IPS-20b (cell line): ENCODE measurements around the gene KRT73.

ENCODE experiments used
- H3K27ac ChIP-seq: one replicate; pipeline ENCODE4 v1.5.1; 2013; ENCODE audit warnings: low read length
- H3K27me3 ChIP-seq: 2 replicates; pipeline ENCODE4 v1.6.1; 2013; ENCODE audit warnings: mild to moderate bottlenecking, low read length, inconsistent platforms; ENCODE audit not compliant: insufficient read depth
- H3K36me3 ChIP-seq: 2 replicates; pipeline ENCODE4 v1.6.1; 2013; ENCODE audit warnings: low read depth, mild to moderate bottlenecking, inconsistent platforms, low read length, moderate library complexity; ENCODE audit not compliant: insufficient read depth
- H3K4me1 ChIP-seq: 2 replicates; pipeline ENCODE4 v1.6.1; 2013; ENCODE audit warnings: mild to moderate bottlenecking, control low read depth, inconsistent platforms, low read length, moderate library complexity; ENCODE audit not compliant: insufficient read depth
- H3K4me3 ChIP-seq: 2 replicates; pipeline ENCODE4 v1.5.1; 2013; ENCODE audit warnings: mild to moderate bottlenecking, low read length, inconsistent platforms
- H3K9ac ChIP-seq: 2 replicates; pipeline ENCODE4 v1.6.1; 2013; ENCODE audit warnings: low read depth, mild to moderate bottlenecking, inconsistent platforms, low read length, moderate library complexity
- H3K9me3 ChIP-seq: 2 replicates; pipeline ENCODE4 v1.6.1; 2013; ENCODE audit warnings: mild to moderate bottlenecking, low read depth, low read length, inconsistent platforms; ENCODE audit not compliant: insufficient read depth

The KRT73 gene

GRCh38 chr12:52616680-52617402 lies 1.5 kb downstream of the KRT73 start:
- no peaks in the 10 kb centered on the region for H3K4me1 ChIP-seq
- H3K27ac ChIP-seq, result no peak overlapping the region
- H3K27me3 ChIP-seq, result peaks cover under 1% of the 10 kb centered on the region
- no peak overlapping the region for H3K4me3 ChIP-seq
- no peaks in the 10 kb centered on the region for H3K9me3 ChIP-seq
- H3K36me3 ChIP-seq, result no peaks in the 10 kb centered on the region
- H3K9ac ChIP-seq, result no peak overlapping the region

GRCh38 chr12:52615912-52616311 lies 2.4 kb downstream of the KRT73 start:
- Histone ChIP-seq H3K4me3 (no peak overlapping the region), H3K27me3 (peaks cover 10% of the 10 kb centered on the region), H3K9me3 (no peaks in the 10 kb centered on the region), H3K9ac (no peak overlapping the region), H3K36me3 (no peaks in the 10 kb centered on the region), H3K27ac (no peak overlapping the region), H3K4me1 (no peaks in the 10 kb centered on the region)

DNA sequence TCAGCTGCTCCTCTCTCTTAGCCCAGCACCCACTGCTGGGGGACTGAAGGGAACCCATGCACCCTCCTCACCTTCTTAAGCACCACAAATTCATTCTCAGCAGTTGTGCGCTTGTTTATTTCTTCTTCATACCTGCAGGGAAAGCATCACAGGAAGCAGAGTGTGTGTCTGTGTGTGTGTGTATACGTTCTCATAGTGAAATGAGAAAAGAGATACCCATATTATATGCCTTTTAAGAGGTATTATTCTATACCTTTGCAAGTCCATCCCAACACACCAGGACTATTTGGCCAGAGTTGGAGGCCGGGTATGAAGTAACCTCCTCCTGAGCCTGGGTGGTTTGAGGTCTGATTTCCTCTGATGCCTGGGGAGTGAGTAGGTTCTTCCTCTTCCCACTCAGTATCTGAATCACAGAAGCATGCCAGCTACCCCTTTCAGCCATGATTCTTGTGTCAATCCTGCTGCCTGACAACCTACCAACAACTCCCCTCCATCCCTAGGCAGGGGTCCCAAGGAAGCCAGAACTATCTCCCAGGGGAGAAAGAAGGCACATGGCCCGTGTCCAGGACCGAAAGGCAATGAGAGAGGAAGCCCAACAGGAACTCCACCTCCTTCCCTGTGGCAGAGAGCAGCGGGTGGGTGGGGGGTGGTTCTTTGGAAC lies 3.0 kb downstream of the KRT73 start:
- Histone ChIP-seq H3K4me1 (no peaks in the 10 kb centered on the region), H3K36me3 (no peaks in the 10 kb centered on the region), H3K27ac (no peak overlapping the region), H3K9ac (no peak overlapping the region), H3K27me3 (peaks cover 14% of the 10 kb centered on the region), H3K9me3 (no peaks in the 10 kb centered on the region), H3K4me3 (no peak overlapping the region)

- Histone ChIP-seq H3K9me3 (no peaks in the 10 kb centered on the region), H3K4me1 (no peaks in the 10 kb centered on the region), H3K27ac (no peak overlapping the region), H3K36me3 (no peaks in the 10 kb centered on the region), H3K4me3 (no peak overlapping the region), H3K27me3 (peaks cover 14% of the 10 kb centered on the region), H3K9ac (no peak overlapping the region)
These were observed 3.8 kb downstream of the KRT73 start for GRCh38 chr12:52614381-52615207.

GRCh38 chr12:52613384-52614030 lies 4.9 kb downstream of the KRT73 start:
- Histone ChIP-seq H3K4me3 (no peak overlapping the region), H3K27ac (no peak overlapping the region), H3K9ac (no peak overlapping the region), H3K9me3 (no peaks in the 10 kb centered on the region), H3K36me3 (no peaks in the 10 kb centered on the region), H3K27me3 (peaks cover 14% of the 10 kb centered on the region), H3K4me1 (no peaks in the 10 kb centered on the region)

- H3K4me1 ChIP-seq, result no peaks in the 10 kb centered on the region
- H3K27ac ChIP-seq, result no peak overlapping the region
- H3K4me3 ChIP-seq, result no peak overlapping the region
- H3K9me3 ChIP-seq, result no peaks in the 10 kb centered on the region
- no peaks in the 10 kb centered on the region for H3K36me3 ChIP-seq
- no peak overlapping the region for H3K9ac ChIP-seq
- peaks cover 14% of the 10 kb centered on the region for H3K27me3 ChIP-seq
These were observed 5.7 kb downstream of the KRT73 start for GRCh38 chr12:52612431-52613383.

DNA sequence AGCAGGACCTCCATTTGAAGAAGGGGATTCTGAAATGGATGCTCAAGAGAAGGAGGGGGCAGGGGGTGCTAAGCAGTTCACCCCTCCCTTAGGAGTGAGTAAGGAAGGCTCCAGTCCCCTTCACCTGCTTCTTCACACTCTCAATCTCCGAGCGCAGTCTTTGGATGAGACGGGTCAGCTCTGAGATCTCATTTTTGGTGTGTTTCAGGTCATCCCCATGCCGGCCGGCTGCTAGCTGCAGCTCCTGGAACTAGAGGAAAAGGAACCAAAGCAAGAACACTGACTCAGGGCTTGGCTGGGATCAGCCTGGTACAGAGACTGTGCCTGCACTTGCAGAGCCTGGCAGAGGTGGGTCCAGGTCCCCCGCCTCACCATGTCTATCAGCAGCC lies 7.3 kb downstream of the KRT73 start:
- Histone ChIP-seq H3K27me3 (peaks cover 14% of the 10 kb centered on the region), H3K9ac (no peak overlapping the region), H3K4me1 (no peaks in the 10 kb centered on the region), H3K4me3 (no peak overlapping the region), H3K27ac (no peak overlapping the region), H3K36me3 (no peaks in the 10 kb centered on the region), H3K9me3 (no peaks in the 10 kb centered on the region)

DNA sequence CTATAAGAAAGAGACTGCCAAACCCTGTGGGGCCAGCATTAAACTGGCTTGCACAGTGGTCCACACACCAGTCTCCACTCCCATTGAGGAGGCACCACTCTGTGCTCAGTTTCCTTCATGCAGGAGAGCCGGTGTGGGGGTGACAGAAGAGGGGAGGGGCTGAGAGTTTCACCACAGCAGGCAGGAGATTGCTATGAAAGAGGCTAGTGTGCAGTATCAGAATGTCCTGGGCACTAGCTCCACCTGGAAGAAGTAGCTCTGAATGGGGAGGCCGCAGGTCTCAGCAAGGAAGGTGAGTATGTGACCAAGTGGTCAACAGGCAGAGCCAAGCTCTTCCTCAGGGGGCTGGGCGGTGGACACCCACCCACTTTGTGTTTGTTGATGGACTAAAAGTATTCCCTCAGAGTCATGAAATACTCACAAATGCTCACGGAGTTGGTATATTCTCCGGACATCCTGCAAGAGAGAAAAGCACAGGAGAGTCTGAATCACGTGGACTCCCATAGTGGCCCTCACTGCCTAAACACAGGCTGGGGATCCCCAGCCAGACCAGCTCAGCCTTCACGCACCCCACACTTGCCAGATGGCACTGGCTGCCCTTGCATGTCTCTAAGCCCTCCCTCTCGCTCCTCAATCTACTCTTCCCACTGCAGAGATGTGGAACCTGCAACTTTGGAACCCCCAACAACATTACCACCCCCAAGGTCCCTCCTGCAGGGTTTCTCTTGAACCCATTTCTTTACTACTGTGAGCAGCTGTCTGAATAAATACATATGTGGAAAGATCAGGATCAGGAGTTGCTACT lies 9.3 kb downstream of the KRT73 start:
- Histone ChIP-seq H3K27ac (no peak overlapping the region), H3K9me3 (no peaks in the 10 kb centered on the region), H3K27me3 (peaks cover 14% of the 10 kb centered on the region), H3K36me3 (no peaks in the 10 kb centered on the region), H3K4me3 (no peak overlapping the region), H3K4me1 (no peaks in the 10 kb centered on the region), H3K9ac (no peak overlapping the region)

DNA sequence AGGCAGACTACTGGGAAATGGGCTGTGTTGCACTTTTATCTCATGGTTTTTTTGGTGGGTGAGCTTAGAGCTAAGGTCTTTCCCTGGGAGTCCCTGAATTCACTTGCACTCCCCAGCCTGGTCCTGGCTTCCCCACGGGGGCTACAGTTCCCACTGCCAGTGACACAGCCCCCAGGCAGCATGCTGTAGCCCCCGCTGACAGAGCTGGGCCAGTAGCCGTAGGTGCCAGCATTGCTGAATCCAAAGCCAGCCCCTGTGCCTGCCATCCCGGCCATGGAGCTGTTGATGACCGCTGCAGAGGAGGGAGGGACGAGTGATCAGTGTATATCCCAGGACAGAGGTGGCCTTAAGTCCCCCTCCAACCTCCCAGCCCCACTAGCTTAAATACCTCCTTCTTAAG lies 10.2 kb downstream of the KRT73 start:
- Histone ChIP-seq H3K4me1 (no peaks in the 10 kb centered on the region), H3K9me3 (no peaks in the 10 kb centered on the region), H3K36me3 (no peaks in the 10 kb centered on the region), H3K27ac (no peak overlapping the region), H3K4me3 (no peak overlapping the region), H3K9ac (no peak overlapping the region), H3K27me3 (peaks cover 14% of the 10 kb centered on the region)

GRCh38 chr12:52607314-52607713 lies 11.0 kb downstream of the KRT73 start:
- Histone ChIP-seq H3K4me1 (no peaks in the 10 kb centered on the region), H3K27me3 (peaks cover 14% of the 10 kb centered on the region), H3K27ac (no peak overlapping the region), H3K4me3 (no peak overlapping the region), H3K9ac (no peak overlapping the region), H3K36me3 (no peaks in the 10 kb centered on the region), H3K9me3 (no peaks in the 10 kb centered on the region)
